ENCODE data around the gene DACH1. TPM values are rescaled to one million over a fixed set of nuclear protein-coding genes. Genes with fewer than 3 reads are reported as not detected.
A peak's percentile ranks its signal among the peaks of the same experiment; 100 is the strongest.

The DACH1 gene
- total and polyA plus RNA-seq, 2 donors from 2014 or later = 5.3 to 10.4 TPM

GRCh38 chr13:71817335-71817734 is 49.7 kb downstream of the DACH1 start:
- Histone ChIP-seq H3K4me1 (ENCODE audit: control insufficient read depth in 2 of 3, insufficient read depth in 2 of 3, low read depth in 1 of 3, low read length in 3 of 3) (no peaks in the 10 kb centered on the region), H3K4me3 (ENCODE audit: low read length in 3 of 3) (no peak overlapping the region), H3K27ac (ENCODE audit: low read depth in 2 of 2, low read length in 2 of 2) (no peak overlapping the region), H3K27me3 (ENCODE audit: control insufficient read depth, insufficient read depth, low read length) (no peaks in the 10 kb centered on the region), H3K9ac (ENCODE audit: low read length in 3 of 3) (no peak overlapping the region), H3K9me3 (ENCODE audit: control insufficient read depth in 2 of 3, insufficient read depth in 1 of 3, low read length in 3 of 3) (no peaks in the 10 kb centered on the region), H3K36me3 (ENCODE audit: control insufficient read depth in 2 of 3, insufficient read depth in 3 of 3, low read length in 3 of 3) (no peaks in the 10 kb centered on the region)
- no peak for TF ChIP-seq CTCF (IDR thresholded peaks at IDR 0.05; ENCODE audit: borderline replicate concordance, extremely low read depth, insufficient read depth)
- intact Hi-C loops (cut with DNase I) = no loop called here
- DNase-seq (no peak), FAIRE-seq (no peak)

- intact Hi-C loops (cut with DNase I) = no loop called here
- DNase-seq = peak in 1 of 5 donors; percentile 28
- H3K36me3 ChIP-seq (ENCODE audit: control insufficient read depth in 2 of 3, insufficient read depth in 3 of 3, low read length in 3 of 3) = no peaks in the 10 kb centered on the region
Observed at GRCh38 chr13:71814806-71815360, 52.1 kb downstream of the DACH1 start.

DNA sequence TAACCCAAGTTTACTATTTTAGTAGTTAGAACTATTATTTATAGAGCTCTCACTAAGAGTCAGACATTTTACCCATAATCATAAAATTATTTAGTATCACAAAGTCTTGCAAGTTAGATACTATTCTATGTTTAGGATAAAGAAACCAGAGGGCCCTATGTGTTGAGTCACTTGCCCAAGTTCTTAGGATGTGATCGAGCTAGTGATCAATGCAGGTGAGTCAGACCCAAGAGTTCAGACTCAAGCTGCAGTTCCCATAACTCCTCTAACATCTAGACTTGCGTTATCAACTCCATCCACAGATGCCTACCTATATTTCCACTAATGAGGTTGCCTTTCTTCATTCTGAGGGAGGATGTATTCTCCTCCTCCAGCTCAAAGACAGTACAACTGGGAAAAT is 53.8 kb downstream of the DACH1 start:
- no peak for FAIRE-seq
- TF ChIP-seq CTCF (IDR thresholded peaks at IDR 0.05; ENCODE audit: borderline replicate concordance, extremely low read depth, insufficient read depth) = no peak

More at GRCh38 chr13:71814806-71815360, 52.1 kb downstream of the DACH1 start:
- H3K4me1 ChIP-seq (ENCODE audit: control insufficient read depth in 2 of 3, insufficient read depth in 2 of 3, low read depth in 1 of 3, low read length in 3 of 3) = no peaks in the 10 kb centered on the region
- H3K27me3 ChIP-seq (ENCODE audit: control insufficient read depth, insufficient read depth, low read length) = no peaks in the 10 kb centered on the region
- H3K9ac ChIP-seq (ENCODE audit: low read length in 3 of 3) = no peak overlapping the region
- H3K27ac ChIP-seq (ENCODE audit: low read depth in 2 of 2, low read length in 2 of 2) = no peak overlapping the region
- FAIRE-seq = no peak
- TF ChIP-seq CTCF (IDR thresholded peaks at IDR 0.05; ENCODE audit: borderline replicate concordance, extremely low read depth, insufficient read depth) = no peak
- H3K9me3 ChIP-seq (ENCODE audit: control insufficient read depth in 2 of 3, insufficient read depth in 1 of 3, low read length in 3 of 3) = no peaks in the 10 kb centered on the region
- no peak overlapping the region for H3K4me3 ChIP-seq (ENCODE audit: low read length in 3 of 3)

DNA sequence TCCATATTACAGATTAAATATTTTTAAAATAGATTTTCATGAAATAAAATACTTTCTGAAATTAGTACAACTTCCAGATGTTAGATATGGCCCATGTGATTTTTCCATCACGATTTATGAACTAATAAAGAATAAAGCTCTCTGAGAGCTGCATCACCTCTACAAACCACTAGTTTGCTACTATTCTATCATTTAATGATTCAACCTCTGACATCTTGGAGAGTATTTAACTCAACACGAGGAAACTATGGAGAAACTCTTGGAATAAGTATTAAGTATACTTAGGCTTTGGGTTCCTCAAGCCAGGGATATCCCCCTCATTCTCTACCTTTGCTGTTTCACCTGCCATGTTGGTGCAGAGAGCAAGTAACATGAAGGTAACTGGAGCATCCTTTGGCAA is 55.7 kb downstream of the DACH1 start:
- TF ChIP-seq CTCF (IDR thresholded peaks at IDR 0.05; ENCODE audit: borderline replicate concordance, extremely low read depth, insufficient read depth) = no peak
- Histone ChIP-seq H3K27me3 (ENCODE audit: control insufficient read depth, insufficient read depth, low read length) (no peaks in the 10 kb centered on the region), H3K9ac (ENCODE audit: low read length in 3 of 3) (no peak overlapping the region), H3K4me1 (ENCODE audit: control insufficient read depth in 2 of 3, insufficient read depth in 2 of 3, low read depth in 1 of 3, low read length in 3 of 3) (peaks cover 0 to 5% (median 0%) of the 10 kb centered on the region in 3 donors), H3K4me3 (ENCODE audit: low read length in 3 of 3) (no peak overlapping the region), H3K27ac (ENCODE audit: low read depth in 2 of 2, low read length in 2 of 2) (no peak overlapping the region), H3K36me3 (ENCODE audit: control insufficient read depth in 2 of 3, insufficient read depth in 3 of 3, low read length in 3 of 3) (no peaks in the 10 kb centered on the region), H3K9me3 (ENCODE audit: control insufficient read depth in 2 of 3, insufficient read depth in 1 of 3, low read length in 3 of 3) (no peaks in the 10 kb centered on the region)
- FAIRE-seq (no peak), DNase-seq (no peak)
- intact Hi-C loops (cut with DNase I) = no loop called here

More for the DNA sequence above, 53.8 kb downstream of the DACH1 start:
- intact Hi-C loops (cut with DNase I) = no loop called here
- no peak overlapping the region for H3K9ac ChIP-seq (ENCODE audit: low read length in 3 of 3)
- no peaks in the 10 kb centered on the region for H3K9me3 ChIP-seq (ENCODE audit: control insufficient read depth in 2 of 3, insufficient read depth in 1 of 3, low read length in 3 of 3)
- no peak for DNase-seq
- H3K27me3 ChIP-seq (ENCODE audit: control insufficient read depth, insufficient read depth, low read length) = no peaks in the 10 kb centered on the region
- no peak overlapping the region for H3K4me3 ChIP-seq (ENCODE audit: low read length in 3 of 3)
- no peak overlapping the region for H3K27ac ChIP-seq (ENCODE audit: low read depth in 2 of 2, low read length in 2 of 2)
- peaks cover 0 to 5% (median 0%) of the 10 kb centered on the region in 3 donors for H3K4me1 ChIP-seq (ENCODE audit: control insufficient read depth in 2 of 3, insufficient read depth in 2 of 3, low read depth in 1 of 3, low read length in 3 of 3)
- no peaks in the 10 kb centered on the region for H3K36me3 ChIP-seq (ENCODE audit: control insufficient read depth in 2 of 3, insufficient read depth in 3 of 3, low read length in 3 of 3)
